OCI-LY7 (cell line): ENCODE data around the gene TTC21A.

ENCODE experiments used
- EZH2phosphoT487 ChIP-seq: fragments of 200-600 bp; sonication (generic); IDR thresholded peaks from 2 replicates; pipeline ENCODE4 v1.6.1; 2018; ENCODE audit warnings: low read depth, borderline replicate concordance, mild to moderate bottlenecking, mixed run types, antibody characterized with exemption, low read length, moderate library complexity, mixed read lengths
- TF ChIP-seq, protein P1 (sequence below): fragments of 200-600 bp; sonication (generic); conservative IDR thresholded peaks from 2 replicates; pipeline ENCODE4 v1.5.1; 2014; ENCODE audit warnings: mild to moderate bottlenecking, antibody characterized with exemption, low read length, moderate library complexity, mixed read lengths

DNA sequence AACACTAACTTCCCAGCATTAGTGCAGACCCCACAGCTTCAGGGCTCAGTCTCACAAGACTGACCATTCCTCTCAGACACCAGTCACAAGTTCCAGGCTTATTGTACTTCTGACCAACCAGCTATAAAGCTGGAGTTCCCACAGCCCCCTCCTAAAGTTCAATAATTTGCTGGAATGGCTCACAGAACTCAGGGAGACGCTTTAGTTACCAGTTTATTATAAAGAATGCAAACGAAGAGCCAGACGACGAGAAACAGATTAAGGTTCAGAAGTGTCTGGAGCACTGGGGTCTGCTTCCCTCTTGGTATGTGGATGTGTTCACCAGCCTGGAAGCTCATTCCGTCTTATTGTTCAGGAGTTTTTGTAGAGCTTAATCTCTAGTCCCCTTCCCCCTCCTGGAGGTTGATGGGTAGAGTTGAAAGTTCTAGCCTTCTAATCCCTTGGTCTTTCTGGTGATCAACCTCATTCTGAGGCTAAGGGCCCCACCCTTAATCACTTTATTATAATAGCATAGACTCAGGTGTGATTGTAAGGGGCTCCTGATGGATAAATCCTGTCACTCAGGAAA lies 50.8 kb downstream of the TTC21A start:
- TF ChIP-seq EZH2phosphoT487: no peak
- TF ChIP-seq, protein P1, sequence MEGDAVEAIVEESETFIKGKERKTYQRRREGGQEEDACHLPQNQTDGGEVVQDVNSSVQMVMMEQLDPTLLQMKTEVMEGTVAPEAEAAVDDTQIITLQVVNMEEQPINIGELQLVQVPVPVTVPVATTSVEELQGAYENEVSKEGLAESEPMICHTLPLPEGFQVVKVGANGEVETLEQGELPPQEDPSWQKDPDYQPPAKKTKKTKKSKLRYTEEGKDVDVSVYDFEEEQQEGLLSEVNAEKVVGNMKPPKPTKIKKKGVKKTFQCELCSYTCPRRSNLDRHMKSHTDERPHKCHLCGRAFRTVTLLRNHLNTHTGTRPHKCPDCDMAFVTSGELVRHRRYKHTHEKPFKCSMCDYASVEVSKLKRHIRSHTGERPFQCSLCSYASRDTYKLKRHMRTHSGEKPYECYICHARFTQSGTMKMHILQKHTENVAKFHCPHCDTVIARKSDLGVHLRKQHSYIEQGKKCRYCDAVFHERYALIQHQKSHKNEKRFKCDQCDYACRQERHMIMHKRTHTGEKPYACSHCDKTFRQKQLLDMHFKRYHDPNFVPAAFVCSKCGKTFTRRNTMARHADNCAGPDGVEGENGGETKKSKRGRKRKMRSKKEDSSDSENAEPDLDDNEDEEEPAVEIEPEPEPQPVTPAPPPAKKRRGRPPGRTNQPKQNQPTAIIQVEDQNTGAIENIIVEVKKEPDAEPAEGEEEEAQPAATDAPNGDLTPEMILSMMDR: no peak
